Activated CD4-positive, alpha-beta T cell treated with anti-CD3 and anti-CD28 coated beads, Interleukin-2, amount 50 U/mL, for 24 hours (primary cell): ENCODE measurements around the gene SLC39A7.

Experiments used
- DNase-seq, 2 donors: peaks; one replicate each; pipeline ENCODE4 v3.0.0-alpha.2; 2020; ENCODE audit warnings: low read depth in 1 of 2, low spot score in 1 of 2

The SLC39A7 gene

GRCh38 chr6:33169291-33170175 is 31.1 kb upstream of the SLC39A7 start:
- DNase-seq: no peak

DNA sequence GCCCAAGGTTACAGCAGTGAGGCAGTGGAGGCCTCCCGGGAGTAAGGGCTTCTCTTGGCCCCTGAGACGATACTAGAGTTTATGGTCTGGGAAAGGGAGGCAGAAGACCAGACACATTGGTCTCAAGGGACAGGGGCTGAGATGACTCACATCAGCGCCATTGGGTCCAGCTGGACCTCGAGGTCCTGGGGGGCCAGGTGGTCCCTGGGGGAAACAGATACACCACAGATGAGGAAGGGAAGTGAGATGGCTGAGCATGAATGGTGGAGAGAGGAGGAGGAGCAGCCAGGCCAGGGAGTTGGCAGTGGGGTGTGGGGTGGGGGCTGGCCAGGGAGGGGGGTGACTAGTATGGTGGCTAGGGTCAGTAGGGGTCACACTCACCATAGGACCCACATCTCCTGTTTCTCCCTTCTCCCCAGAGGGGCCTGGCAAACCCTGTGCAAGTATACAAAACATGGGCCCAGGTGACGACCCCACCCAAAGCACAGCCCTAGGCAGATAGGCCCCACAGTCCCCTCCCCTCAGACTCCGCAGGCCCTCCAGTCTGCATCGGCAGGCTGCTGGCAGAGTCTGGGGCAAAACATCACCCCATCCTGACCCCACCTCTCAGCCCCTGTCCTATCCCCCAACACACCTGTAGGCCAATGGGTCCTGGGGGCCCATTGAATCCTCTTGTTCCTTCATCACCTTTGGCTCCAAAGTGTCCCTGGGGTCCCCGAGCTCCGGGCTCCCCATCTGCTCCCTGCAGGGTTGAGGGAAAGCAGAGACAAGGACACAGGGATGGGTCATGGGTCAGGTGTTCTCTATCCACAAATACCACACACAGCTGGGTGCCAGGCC is 30.3 kb upstream of the SLC39A7 start:
- no peak for DNase-seq

DNA sequence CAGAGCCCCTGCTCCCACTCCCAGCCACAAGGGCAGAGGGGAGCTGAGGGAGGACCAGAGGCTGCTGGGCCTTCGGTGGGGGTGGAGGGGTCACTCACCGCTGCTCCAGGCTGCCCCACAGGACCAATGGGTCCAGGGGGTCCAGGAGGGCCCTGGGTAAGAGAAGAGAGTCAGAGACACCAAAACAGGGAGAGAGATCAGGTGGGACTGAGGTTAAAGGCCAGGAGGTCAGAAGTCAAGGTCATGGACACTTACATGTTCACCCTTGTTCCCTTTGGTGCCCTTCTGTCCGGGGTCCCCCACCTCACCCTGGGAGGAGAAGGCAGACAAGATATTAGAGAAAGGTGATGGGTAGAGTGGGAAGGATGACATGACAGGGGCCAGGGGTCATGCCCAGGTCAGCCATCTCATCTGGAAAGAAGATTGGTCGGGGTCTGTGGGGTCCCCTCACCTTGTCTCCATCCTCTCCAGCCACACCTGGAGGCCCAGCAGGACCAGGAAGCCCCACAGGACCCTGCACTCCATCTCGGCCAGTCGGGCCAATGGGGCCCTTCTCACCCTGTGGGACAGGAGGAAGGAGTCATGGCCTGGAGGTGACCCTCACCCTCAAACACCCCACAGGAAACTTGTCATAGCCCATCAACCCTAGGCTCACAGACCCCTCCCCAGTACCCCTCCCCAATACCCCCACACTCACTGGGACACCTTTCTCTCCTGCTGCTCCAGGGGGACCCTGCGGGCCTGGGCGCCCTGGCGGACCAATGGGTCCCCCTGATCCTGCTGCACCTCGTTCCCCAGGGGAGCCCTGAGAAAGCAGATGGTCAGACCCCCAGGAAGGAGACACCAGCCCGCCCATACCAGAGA is 29.4 kb upstream of the SLC39A7 start:
- DNase-seq: no peak

- DNase-seq: no peak
Observed at GRCh38 chr6:33171880-33172687, 28.6 kb upstream of the SLC39A7 start.

DNA sequence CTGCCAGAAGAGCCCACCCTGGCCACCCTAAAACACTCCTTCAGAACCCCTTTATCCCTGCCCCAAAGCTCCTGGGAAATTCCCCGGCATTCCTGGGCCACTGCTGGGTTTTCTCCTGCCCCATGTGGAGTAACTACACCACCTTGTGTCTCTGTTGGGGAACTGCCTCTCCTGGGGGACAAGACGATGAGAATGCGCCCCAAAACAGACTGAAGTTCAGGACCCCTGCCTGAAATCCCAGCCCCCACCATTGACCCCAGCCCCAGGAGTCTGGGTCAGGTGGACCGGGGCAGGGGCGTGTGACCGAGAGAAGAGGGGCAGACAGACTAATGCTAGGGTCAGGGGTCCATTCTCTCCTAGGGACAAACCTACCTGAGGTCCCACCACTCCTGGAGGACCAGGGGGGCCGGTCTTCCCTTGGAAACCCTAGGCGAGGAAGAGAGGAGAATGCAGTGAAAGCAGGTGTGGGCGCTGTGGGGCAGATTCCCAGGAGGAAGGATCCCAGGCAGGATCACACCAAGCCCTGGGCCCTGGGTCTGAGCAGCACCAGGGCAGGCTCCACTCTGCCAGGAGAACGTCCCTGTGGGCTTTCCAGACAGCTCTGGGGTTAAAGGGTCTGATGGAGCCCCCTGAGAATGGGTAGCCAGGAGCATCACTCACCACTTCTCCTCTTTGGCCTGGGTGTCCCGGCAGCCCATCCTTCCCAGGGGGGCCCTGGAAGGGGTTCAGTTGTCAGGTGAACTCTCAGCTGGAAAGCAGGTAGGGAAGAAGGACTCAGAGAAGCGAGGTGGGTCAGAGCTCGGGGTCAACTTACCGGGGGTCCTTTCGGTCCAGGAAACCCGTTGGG is 27.8 kb upstream of the SLC39A7 start:
- no peak for DNase-seq

DNA sequence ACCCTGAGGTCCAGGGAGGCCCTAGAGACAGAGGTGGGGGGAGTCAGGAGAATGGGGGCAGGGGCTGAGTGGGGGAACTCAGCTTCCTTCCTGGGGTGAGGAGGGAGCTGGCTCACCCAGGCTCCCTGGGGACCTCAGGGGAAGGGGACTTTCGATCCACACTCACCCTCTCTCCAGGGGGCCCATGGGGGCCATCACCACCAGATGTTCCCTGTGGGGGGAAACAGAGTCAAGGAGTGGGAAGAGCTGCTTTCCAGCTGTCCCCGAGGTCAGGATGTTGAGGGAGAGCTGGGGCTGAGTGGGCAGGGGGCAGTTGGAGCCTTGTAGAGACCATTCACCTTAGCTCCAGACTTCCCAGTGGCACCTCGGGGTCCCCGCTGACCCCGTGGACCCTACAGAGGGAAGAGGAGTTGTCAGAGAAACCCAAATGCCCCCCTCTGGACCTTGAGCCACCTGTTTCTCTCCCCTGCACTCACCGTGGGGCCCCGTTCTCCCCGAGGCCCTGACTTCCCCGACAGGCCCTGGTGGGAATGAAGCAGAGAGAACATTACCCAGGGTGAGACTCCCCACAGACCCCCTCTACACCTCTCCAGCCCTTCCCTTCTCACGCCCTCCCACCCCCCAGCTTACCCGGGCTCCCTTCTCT is 27.0 kb upstream of the SLC39A7 start:
- DNase-seq: no peak

DNA sequence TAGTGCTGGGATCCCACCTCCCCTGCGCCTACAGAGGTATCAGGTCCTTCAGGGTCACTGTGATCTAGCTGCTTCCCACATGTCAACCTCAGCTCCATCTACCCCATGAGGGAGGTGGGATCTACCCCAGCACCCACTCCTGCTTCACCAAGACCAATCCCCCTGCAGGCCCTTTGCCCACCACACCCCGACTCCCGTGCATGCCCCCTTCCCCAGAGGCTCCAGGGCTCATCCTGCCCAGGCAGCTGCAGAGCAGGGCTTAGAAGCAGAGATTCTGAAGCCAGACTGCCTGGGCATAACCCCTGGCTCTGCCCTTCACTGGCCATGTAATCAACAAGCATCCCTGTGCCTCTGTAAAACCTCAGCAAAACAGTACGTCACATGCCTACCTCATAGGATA is 25.9 kb upstream of the SLC39A7 start:
- no peak for DNase-seq

- no peak for DNase-seq
Observed at GRCh38 chr6:33175436-33176069, 25.1 kb upstream of the SLC39A7 start.

DNA sequence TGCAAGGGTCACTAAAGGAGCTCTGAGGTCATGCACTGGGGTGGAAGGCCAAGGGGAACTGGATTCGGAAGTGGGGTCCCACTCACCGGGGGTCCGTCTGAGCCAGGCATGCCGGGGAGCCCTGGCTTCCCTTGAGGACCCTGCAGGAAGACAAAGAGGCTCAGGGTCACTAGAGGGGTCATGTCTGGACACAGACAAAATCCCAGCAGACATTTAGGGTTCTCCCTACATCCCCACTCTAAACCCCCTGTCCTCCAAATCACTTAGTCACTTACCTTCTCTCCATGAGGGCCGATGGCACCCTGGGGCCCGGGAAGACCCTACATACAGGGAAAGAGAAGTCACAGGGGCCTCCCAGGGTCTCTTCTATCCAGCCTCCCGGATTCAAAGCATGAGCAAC is 23.8 kb upstream of the SLC39A7 start:
- no peak for DNase-seq

GRCh38 chr6:33177552-33178446 is 22.9 kb upstream of the SLC39A7 start:
- no peak for DNase-seq

- DNase-seq: no peak
Observed at GRCh38 chr6:33178755-33179475, 21.8 kb upstream of the SLC39A7 start.

- DNase-seq: no peak
Observed at GRCh38 chr6:33181141-33181540, 19.5 kb upstream of the SLC39A7 start.

DNA sequence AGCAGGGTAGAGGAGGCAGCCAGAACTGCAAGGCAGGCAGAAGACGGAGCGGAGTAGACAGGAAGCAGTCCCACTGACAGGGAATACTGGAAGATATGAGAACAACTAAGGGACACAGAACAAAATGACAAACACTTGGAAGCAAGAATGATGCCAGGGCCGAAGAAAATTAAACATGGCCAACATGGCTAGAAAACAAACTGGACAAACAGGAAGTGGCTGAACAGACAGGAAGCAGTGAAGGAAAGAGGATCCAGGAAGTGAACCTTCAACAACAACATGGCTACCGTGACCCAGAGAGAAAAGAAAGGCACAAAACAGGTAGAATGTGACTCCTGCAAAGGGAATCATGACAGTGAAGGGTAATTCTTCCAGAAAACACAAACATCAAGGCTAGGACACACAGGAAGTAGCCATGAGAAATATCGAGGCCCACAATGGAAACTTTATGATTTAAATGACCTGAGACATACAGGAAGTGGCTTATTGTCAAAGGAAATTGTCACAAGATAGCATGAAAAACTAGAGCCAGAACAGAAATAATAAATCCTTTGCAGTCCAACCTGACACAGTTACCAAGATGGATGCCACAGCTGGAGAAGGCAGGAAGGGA is 17.5 kb upstream of the SLC39A7 start:
- DNase-seq: no peak

DNA sequence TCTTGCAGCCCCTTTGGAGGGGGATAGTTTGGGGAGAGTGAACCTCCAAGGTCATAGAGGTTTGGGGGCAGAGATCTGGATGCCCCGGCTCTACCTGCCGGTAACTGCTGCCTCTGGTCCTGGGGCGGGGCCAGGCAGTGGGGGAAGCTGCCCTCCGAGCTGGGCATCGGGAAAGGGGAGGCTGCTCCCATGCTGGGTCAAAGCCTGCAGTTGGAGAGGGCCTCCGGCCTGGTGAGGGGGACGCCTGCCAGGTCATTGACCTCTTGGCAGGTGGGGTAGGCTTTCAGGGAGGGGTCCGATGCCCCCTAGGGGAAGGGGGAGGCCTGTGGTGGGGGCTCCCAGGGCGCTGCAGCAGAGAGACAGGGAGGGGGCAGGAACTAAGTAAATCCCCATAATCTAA is 15.5 kb upstream of the SLC39A7 start:
- DNase-seq: no peak

- DNase-seq: no peak
Observed at GRCh38 chr6:33185654-33186187, 14.9 kb upstream of the SLC39A7 start.

DNA sequence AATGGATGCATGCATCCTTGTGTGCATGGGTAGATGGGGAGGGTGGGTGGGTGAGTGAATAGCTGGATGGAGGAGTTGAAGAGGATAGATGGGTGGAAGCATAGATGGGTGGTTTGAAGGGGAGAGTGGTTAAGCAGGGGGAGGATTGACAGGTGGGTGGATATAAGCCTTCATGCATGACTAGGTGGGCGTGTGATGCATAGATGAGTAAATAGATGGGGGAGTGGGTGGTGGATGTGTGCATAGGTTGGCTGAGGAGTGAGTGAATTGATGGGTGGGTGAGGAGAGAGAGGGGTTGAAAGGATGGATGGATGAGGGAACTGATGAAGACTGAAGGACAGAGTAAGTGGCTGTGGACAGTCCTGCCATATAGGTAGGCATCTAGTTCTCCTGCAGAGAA is 12.9 kb upstream of the SLC39A7 start:
- DNase-seq: no peak
